HCT116 (cell line): ENCODE measurements around the gene CLIP4. TPM values are rescaled to one million over a fixed set of nuclear protein-coding genes. Genes with fewer than 3 reads are reported as not detected.

ENCODE experiments used
- ATAC-seq: fragments of 200-7000 bp; cut with Tn5 transposase; 2 replicates; pipeline ENCODE4 v1.9.1; 2020; ENCODE audit warnings: mild to moderate bottlenecking, moderate library complexity
- BruUV-seq: library from RNA; stranded (reverse); fragments of 400-500 nt; replicated peaks from 2 replicates; lab custom pipeline; 2021; lab: Mats Ljungman, UMichigan
- CTCF ChIA-PET: fragments of 300-600 bp; sonication (Branson Sonifier 250); formaldehyde crosslinking; loops from one replicate; lab custom pipeline; 2021; ENCODE audit warnings: antibody characterized with exemption; lab: Charles Lee
- POLR2A ChIA-PET: fragments of 300-600, 350-600 bp; sonication (Branson Sonifier 250); formaldehyde crosslinking; loops from one replicate; lab custom pipeline; 2021; ENCODE audit warnings: antibody characterized with exemption; lab: Charles Lee
- RAD21 ChIA-PET, 2 experiments: fragments of 300-600 bp; sonication (Branson Sonifier 250); formaldehyde crosslinking; loops; one replicate each; lab custom pipeline; 2023; ENCODE audit warnings: low total read pairs in 2 of 2; ENCODE audit not compliant: uncharacterized antibody in 2 of 2, unreplicated experiment in 2 of 2, low non-redundant PET in 1 of 2; lab: Charles Lee
- DNase-seq: peaks from one replicate; pipeline ENCODE4 v3.0.0-alpha.2; 2010; ENCODE audit warnings: low read depth, low spot score
- H2AFZ ChIP-seq: fragments of 200-600 bp; shearing (Covaris generic), sonication (generic); 2 replicates; pipeline ENCODE4 v1.6.1; 2017; ENCODE audit warnings: low read depth, mixed run types, mixed read lengths, antibody characterized with exemption, low read length; ENCODE audit not compliant: poor library complexity, severe bottlenecking
- H3K27ac ChIP-seq: 2 replicates; pipeline ENCODE4 v1.5.1; 2012; ENCODE audit warnings: low read depth, low read length
- H3K27me3 ChIP-seq: fragments of 200-600 bp; sonication (generic); 2 replicates; pipeline ENCODE4 v1.6.1; 2016; ENCODE audit warnings: mixed run types, low read length, mixed read lengths; ENCODE audit not compliant: insufficient read depth
- H3K36me3 ChIP-seq, 2 experiments: fragments of 200-500 bp in 1 of 2; fragments of 200-600 bp in 1 of 2; sonication (Bioruptor generic) in 1 of 2; sonication (generic) in 1 of 2; 2 replicates each; pipeline versions ENCODE4 v1.5.1 to v1.6.1; 2014 to 2016; ENCODE audit warnings: low read length in 2 of 2, inconsistent platforms in 1 of 2, mixed read lengths in 1 of 2, mixed run types in 1 of 2; ENCODE audit not compliant: insufficient read depth in 2 of 2, control insufficient read depth in 1 of 2
- H3K4me1 ChIP-seq, 2 experiments: fragments of 200-600 bp in 1 of 2; sonication (generic) in 1 of 2; 2 replicates each; pipeline versions ENCODE4 v1.5.1 to v1.6.1; 2012 to 2017; ENCODE audit warnings: low read length in 2 of 2, inconsistent platforms in 1 of 2, mild to moderate bottlenecking in 1 of 2, mixed read lengths in 1 of 2, mixed run types in 1 of 2, moderate library complexity in 1 of 2; ENCODE audit not compliant: insufficient read depth in 2 of 2, control insufficient read depth in 1 of 2
- H3K4me2 ChIP-seq: fragments of 200-600 bp; sonication (generic); 2 replicates; pipeline ENCODE4 v1.6.1; 2017; ENCODE audit warnings: mixed run types, low read length, mixed read lengths
- H3K4me3 ChIP-seq, 2 experiments: fragments of 200-600 bp in 1 of 2; sonication (generic) in 1 of 2; replicated peaks in 1 of 2; 2 replicates each; pipeline ENCODE4 v1.5.1; 2011 to 2016; ENCODE audit warnings: low read length in 2 of 2, control low read depth in 1 of 2, low read depth in 1 of 2, mild to moderate bottlenecking in 1 of 2, mixed read lengths in 1 of 2, mixed run types in 1 of 2
- H3K79me2 ChIP-seq: fragments of 200-600 bp; sonication (generic); 2 replicates; pipeline ENCODE4 v1.6.1; 2017; ENCODE audit warnings: mild to moderate bottlenecking, mixed run types, low read length, moderate library complexity, mixed read lengths; ENCODE audit not compliant: insufficient read depth
- H3K9ac ChIP-seq: fragments of 200-600 bp; sonication (generic); 2 replicates; pipeline ENCODE4 v1.6.1; 2016; ENCODE audit warnings: low read length, mixed read lengths
- H3K9me2 ChIP-seq: fragments of 200-600 bp; sonication (generic), shearing (Covaris generic); 2 replicates; pipeline ENCODE4 v1.6.1; 2017; ENCODE audit warnings: mixed run types, mild to moderate bottlenecking, moderate library complexity; ENCODE audit not compliant: insufficient read depth
- H3K9me3 ChIP-seq, 2 experiments: fragments of 200-500 bp in 1 of 2; fragments of 200-600 bp in 1 of 2; sonication (Bioruptor generic) in 1 of 2; sonication (generic) in 1 of 2; 2 replicates each; pipeline ENCODE4 v1.6.1; 2014 to 2017; ENCODE audit warnings: low read length in 2 of 2, mixed read lengths in 2 of 2, inconsistent platforms in 1 of 2, low read depth in 1 of 2, mild to moderate bottlenecking in 1 of 2, mixed run types in 1 of 2, moderate library complexity in 1 of 2; ENCODE audit not compliant: control insufficient read depth in 1 of 2, insufficient read depth in 1 of 2
- H4K20me1 ChIP-seq: fragments of 200-600 bp; sonication (generic), shearing (Covaris generic); 2 replicates; pipeline ENCODE4 v1.6.1; 2017; ENCODE audit warnings: mixed run types, mild to moderate bottlenecking, moderate library complexity; ENCODE audit not compliant: insufficient read depth
- FOSL1 ChIP-seq: IDR thresholded peaks from 2 replicates; pipeline ENCODE4 v1.6.1; 2012; ENCODE audit warnings: low read depth
- POLR2A ChIP-seq: IDR thresholded peaks from 2 replicates; pipeline ENCODE4 v1.7.0; 2011; ENCODE audit warnings: borderline replicate concordance; ENCODE audit not compliant: insufficient read depth, insufficient read length; ENCODE audit errors: extremely low read depth
- POLR2AphosphoS5 ChIP-seq: IDR thresholded peaks from 2 replicates; pipeline ENCODE4 v1.6.1; 2011; ENCODE audit warnings: mild to moderate bottlenecking, low read depth, low read length, moderate library complexity
- SP1 ChIP-seq: IDR thresholded peaks from 2 replicates; pipeline ENCODE4 v1.6.1; 2012; ENCODE audit warnings: low read depth
- SRF ChIP-seq: IDR thresholded peaks from 2 replicates; pipeline ENCODE4 v1.6.1; 2012; ENCODE audit warnings: low read depth
- TCF7L2 ChIP-seq: IDR thresholded peaks from 2 replicates; pipeline ENCODE4 v1.7.0; 2011; ENCODE audit warnings: borderline replicate concordance, inconsistent platforms; ENCODE audit not compliant: insufficient read depth, insufficient read length; ENCODE audit errors: extremely low read depth
- ZFX ChIP-seq: fragments of 450-650 bp; IDR thresholded peaks from 2 replicates; pipeline ENCODE4 v1.6.1; 2017
- ZNF274 ChIP-seq: fragments of 200-500 bp; sonication (Bioruptor generic); IDR thresholded peaks from 2 replicates; pipeline ENCODE4 v1.6.1; 2014; ENCODE audit warnings: mild to moderate bottlenecking, low read depth, low read length, inconsistent platforms
- intact Hi-C: fragments of 100-400 bp; cut with micrococcal nuclease; formaldehyde crosslinking; loops from 2 replicates; pipeline ENCODE4 v1.10.0; 2022
- total RNA-seq: library from RNA; stranded (reverse); gene quantifications from one replicate; pipeline ENCODE4 v1.2.1, GENCODE V29; 2021; ENCODE audit not compliant: unreplicated experiment
- TF ChIP-seq, protein P1 (sequence below): IDR thresholded peaks from 2 replicates; pipeline ENCODE4 v1.6.1; 2011; ENCODE audit warnings: mild to moderate bottlenecking, low read length, moderate library complexity; ENCODE audit not compliant: insufficient replicate concordance; ENCODE audit errors: extremely low read depth

The CLIP4 gene
- total RNA-seq, 1 experiment from 2014 or later: 27.8 TPM

DNA sequence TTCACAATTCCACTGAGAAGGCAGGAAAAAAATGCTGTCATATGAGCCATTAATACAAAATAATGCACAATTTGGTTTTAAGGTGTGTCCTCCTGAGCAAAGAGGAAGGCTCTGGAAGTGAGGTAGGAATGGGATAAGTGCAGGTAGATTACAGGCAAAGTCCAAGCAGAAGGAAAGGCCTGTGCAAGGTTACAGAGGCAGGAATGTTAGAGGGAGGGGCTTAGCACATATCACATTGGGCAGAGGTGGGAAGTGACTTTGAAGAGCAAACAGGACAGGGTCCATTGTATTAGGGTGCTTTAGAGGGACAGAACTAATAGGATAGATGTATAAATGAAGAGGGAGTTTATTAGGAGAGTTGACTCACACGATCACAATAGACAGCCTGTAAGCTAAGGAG is 14.7 kb upstream of the CLIP4 start:
- ChIA-PET RAD21 (no interaction called here), CTCF (no interaction called here), POLR2A (no interaction called here)
- intact Hi-C loops: no loop called here
- no peak for DNase-seq
- no peak overlapping the region for H2AFZ ChIP-seq
- no peak overlapping the region for H3K27ac ChIP-seq
- no peaks in the 10 kb centered on the region for H3K9me3 ChIP-seq
- H4K20me1 ChIP-seq: no peaks in the 10 kb centered on the region
- no TSS peak for BruUV-seq
- H3K4me3 ChIP-seq: no peak overlapping the region
- no peaks in the 10 kb centered on the region for H3K9me2 ChIP-seq
- no peak overlapping the region for H3K9ac ChIP-seq
- no peak for TF ChIP-seq FOSL1
- TF ChIP-seq, protein P1, sequence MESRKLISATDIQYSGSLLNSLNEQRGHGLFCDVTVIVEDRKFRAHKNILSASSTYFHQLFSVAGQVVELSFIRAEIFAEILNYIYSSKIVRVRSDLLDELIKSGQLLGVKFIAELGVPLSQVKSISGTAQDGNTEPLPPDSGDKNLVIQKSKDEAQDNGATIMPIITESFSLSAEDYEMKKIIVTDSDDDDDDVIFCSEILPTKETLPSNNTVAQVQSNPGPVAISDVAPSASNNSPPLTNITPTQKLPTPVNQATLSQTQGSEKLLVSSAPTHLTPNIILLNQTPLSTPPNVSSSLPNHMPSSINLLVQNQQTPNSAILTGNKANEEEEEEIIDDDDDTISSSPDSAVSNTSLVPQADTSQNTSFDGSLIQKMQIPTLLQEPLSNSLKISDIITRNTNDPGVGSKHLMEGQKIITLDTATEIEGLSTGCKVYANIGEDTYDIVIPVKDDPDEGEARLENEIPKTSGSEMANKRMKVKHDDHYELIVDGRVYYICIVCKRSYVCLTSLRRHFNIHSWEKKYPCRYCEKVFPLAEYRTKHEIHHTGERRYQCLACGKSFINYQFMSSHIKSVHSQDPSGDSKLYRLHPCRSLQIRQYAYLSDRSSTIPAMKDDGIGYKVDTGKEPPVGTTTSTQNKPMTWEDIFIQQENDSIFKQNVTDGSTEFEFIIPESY: no peak
- no peak for TF ChIP-seq POLR2AphosphoS5
- TF ChIP-seq POLR2A: no peak
- no peak for TF ChIP-seq SP1
- no peak for TF ChIP-seq SRF
- TF ChIP-seq TCF7L2: no peak
- no peaks in the 10 kb centered on the region for H3K36me3 ChIP-seq
- ATAC-seq: no peak
- H3K4me2 ChIP-seq: no peak overlapping the region
- peaks cover 0 to 13% of the 10 kb centered on the region in 2 experiments; a peak in 1 of 4 replicates for H3K4me1 ChIP-seq
- H3K27me3 ChIP-seq: no peaks in the 10 kb centered on the region
- H3K79me2 ChIP-seq: no peaks in the 10 kb centered on the region

DNA sequence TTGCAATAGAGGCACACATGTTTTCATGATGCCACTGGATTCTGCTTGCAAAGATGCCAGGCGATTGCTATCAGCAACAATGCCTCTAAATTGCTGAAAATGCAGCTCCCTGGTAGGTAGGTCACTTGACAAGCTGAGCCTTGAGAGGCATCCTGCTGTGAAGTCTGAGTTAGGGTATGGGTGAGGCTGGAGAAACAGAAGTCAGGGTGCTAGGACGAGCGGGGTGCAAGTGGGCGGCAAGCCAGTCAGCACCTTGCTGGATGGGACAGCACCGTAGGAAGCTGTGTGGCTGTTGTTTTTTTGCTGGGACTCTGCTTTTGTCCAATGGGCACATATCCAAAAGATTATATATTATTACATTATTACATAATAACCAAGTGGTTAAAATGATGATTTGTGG is 10.5 kb upstream of the CLIP4 start:
- TF ChIP-seq FOSL1 (no peak), ZFX (no peak), SP1 (no peak), ZNF274 (no peak)
- H3K4me2 ChIP-seq: no peak overlapping the region
- H3K4me3 ChIP-seq: no peak overlapping the region
- H3K36me3 ChIP-seq: no peaks in the 10 kb centered on the region
- no peaks in the 10 kb centered on the region for H3K9me2 ChIP-seq
- no peak overlapping the region for H3K27ac ChIP-seq
- ChIA-PET RAD21 (no interaction called here), POLR2A (interaction anchor here (4.4 to 6.4 kb wide), 2 partner anchors 13 to 25 kb away, joined by 21 to 76 read pairs; no protein-coding TSS in a partner anchor), CTCF (no interaction called here)
- intact Hi-C loops: no loop called here
- no TSS peak for BruUV-seq
- no peaks in the 10 kb centered on the region for H3K79me2 ChIP-seq
- peaks cover 11 to 37% of the 10 kb centered on the region in 2 experiments; a peak in 3 of 4 replicates for H3K4me1 ChIP-seq
- H2AFZ ChIP-seq: no peak overlapping the region
- no peaks in the 10 kb centered on the region for H3K9me3 ChIP-seq
- no peak overlapping the region for H3K9ac ChIP-seq
- ATAC-seq: no peak
- no peak for DNase-seq
- H3K27me3 ChIP-seq: no peaks in the 10 kb centered on the region
- H4K20me1 ChIP-seq: no peaks in the 10 kb centered on the region
